Fibroblast of villous mesenchyme (primary cell): ENCODE measurements around the gene GOT1. TPM values are rescaled to one million over a fixed set of nuclear protein-coding genes. Genes with fewer than 3 reads are reported as not detected.

ENCODE experiments used
- DNase-seq: peaks from one replicate; pipeline ENCODE4 v3.0.0-alpha.2; 2010; ENCODE audit warnings: low read depth
- H3K4me3 ChIP-seq: 2 replicates; pipeline ENCODE4 v1.5.1; 2011; ENCODE audit warnings: low read depth, mild to moderate bottlenecking, low read length
- total RNA-seq: library from RNA; depleted of rRNA; stranded (reverse); fragments of >200 nt; gene quantifications from 2 replicates; pipeline ENCODE4 v1.2.3, GENCODE V29; 2012
- TF ChIP-seq, protein P1 (sequence below): IDR thresholded peaks from 2 replicates; pipeline ENCODE4 v1.5.1; 2012; ENCODE audit warnings: low read depth, mild to moderate bottlenecking, low read length; ENCODE audit not compliant: insufficient read depth

GOT1 gene
- total RNA-seq = 27.2 and 49.0 TPM in 2 replicates

DNA sequence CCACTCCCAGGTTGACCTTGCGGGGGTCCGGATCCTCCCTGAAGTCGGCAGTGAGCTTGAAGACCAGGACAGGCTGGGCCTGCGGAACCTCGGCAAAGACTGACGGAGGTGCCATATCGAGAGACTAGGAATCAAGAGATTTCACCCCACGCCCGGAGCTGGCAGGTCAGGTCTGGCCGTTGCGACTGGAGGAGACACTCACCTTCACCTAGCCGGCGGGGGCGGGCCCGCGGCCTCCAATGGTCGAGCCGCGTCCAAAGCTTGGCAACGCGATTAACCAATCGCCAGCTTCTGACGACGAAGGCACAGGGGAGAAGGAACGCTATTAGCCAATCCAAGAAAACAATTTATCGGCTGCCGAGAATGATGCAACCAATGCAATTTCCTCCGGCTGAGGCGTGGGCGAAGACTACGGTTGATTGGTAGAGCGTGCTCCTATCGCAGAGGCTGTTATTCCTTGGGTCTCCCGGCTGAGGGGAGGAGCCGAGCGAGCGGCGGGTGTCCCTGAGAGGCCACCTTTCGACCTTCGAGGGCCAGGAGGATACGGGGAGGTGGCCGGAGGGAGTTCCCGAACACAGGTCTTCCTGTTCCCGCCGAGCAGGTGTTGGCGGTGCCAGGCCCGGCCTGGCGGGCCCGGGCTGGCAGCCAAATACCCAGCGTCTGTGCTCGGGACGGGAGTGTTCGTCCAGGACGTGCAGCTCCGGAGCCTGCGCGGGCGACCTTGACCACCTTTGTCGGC is at the start of gene GOT1:
GOT1 (minus strand) TSS at position 174 of the 739 bp plus-strand sequence; CDS start at position 115, 59 bp downstream.
- DNase-seq = peak; percentile 99
- H3K4me3 ChIP-seq = peak within 1 kb of the TSS; percentile 99
- TF ChIP-seq, protein P1, sequence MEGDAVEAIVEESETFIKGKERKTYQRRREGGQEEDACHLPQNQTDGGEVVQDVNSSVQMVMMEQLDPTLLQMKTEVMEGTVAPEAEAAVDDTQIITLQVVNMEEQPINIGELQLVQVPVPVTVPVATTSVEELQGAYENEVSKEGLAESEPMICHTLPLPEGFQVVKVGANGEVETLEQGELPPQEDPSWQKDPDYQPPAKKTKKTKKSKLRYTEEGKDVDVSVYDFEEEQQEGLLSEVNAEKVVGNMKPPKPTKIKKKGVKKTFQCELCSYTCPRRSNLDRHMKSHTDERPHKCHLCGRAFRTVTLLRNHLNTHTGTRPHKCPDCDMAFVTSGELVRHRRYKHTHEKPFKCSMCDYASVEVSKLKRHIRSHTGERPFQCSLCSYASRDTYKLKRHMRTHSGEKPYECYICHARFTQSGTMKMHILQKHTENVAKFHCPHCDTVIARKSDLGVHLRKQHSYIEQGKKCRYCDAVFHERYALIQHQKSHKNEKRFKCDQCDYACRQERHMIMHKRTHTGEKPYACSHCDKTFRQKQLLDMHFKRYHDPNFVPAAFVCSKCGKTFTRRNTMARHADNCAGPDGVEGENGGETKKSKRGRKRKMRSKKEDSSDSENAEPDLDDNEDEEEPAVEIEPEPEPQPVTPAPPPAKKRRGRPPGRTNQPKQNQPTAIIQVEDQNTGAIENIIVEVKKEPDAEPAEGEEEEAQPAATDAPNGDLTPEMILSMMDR = no peak

DNA sequence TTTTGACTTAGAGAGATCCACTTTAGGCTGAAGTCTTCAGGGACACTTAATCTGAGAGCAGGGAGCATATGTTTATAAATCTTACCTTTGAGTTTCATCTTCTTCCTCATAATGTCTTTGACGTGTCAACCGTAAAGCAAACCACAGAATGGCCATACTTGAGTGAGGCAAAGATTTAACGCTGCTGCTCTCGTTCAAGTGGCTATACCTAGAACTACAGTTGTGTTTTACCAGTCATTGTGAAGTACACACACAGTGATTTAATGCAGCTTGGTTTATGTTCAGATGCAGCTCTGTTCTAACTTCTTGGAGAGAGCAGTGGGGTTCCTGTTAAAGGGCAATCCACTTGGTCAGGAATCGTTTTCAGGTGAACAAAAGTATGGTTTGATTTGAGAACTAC is 39.9 kb upstream of the GOT1 start:
- TF ChIP-seq, protein P1 = no peak
- H3K4me3 ChIP-seq = no peak overlapping the region
- DNase-seq = no peak

DNA sequence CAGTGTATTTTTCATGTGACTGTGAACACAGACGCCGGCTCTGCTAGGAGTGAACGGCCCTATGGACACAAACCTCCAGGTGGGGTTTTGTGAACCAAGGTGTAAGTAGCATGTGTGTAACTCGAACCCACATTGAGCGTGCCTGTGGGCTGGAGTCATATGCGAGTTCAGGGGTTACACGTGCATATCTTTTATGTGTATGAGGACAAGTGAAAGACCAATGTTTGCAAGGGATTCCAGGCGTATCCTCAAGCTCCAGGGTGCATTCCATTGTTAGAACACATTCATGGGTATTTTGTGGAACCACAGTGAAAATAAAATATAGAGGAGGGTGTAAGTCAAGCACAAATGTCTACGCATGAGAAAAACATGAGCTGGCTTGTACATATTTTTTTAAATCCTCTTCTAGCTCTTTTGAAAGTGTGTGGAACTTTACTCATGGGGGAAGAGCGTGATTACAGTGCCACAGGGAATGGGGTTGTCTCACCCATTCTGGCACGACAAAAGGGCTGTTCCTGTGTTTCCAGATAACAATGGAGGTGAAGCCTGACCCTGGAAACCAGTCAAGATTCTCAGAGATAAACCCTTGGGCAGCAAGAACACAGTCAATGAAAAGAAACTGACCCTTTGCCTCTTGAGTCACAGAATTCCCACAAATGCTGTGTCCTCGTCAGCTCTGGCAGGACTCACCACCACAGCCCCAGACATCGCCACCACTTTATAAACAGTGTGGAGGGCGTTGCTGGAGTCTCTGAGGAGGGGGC is 37.0 kb upstream of the GOT1 start:
- DNase-seq = no peak
- H3K4me3 ChIP-seq = no peak overlapping the region
- TF ChIP-seq, protein P1 = no peak

DNA sequence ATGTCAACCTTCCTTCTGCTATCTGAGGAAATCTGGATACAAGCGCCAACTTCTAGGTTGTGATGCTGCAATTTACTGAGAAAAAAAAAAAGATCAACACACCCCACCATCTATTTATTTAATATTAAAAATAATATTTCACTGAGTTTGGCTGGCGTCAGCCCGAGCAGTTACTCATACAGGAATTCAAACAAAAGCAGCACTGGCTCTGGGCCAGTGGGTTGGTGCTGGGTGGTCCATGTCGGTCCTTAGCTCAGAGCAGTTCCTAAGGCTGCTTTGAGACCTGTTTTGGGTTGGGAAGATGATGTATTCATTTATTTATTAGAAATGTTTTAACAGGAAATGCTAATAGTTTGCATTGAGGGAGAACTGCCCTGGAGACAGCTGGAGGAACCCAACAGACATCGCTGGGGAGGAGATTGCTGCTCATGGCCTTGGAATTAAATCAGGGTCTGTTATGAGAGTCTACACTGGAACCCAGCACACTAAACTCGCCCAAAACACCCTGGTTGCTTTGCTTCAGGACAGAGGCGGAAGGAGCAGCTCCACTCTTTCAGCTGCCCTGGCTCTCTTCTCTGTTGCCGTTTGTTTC is 36.3 kb upstream of the GOT1 start:
- DNase-seq = no peak

DNA sequence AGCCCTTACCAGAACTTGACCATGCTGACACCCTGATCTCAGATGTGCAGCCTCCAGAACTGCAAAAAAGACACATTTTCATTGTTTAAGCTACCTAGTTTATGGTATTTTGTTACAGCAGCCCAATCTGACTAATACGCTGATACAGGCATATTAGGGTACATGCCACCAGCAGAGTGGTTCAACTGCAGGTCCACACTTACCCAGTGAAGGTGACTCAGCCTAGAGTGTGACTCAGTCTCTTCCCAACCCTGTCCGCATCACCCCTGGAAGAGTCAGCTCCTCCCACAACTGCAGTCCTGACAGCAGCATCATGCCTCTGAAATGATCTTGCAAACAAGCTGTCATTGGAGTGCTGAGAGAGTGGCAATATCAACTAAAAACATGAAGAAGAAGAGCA is 30.8 kb upstream of the GOT1 start:
- TF ChIP-seq, protein P1 = no peak
- no peak overlapping the region for H3K4me3 ChIP-seq
- peak; percentile 25 for DNase-seq

More for the DNA sequence above, 36.3 kb upstream of the GOT1 start:
- TF ChIP-seq, protein P1 = no peak
- H3K4me3 ChIP-seq = no peak overlapping the region

DNA sequence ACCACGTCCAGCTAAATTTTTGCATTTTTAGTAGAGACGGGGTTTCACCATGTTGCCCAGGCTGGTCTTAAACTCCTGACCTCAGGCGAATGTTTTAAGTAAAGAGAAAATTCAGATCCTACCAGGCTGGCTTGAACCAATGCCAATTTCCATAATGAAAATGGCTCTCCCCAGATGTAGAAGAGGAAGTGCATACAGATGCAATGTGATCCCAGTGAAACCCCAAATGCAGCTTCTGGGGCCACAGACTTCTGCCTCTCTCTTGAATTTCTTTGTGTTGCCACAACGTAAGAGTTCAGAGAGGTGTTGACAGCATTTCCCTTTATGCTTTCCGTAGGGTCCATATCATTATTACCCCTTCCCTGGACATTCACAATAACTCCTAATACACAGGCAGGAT is 29.6 kb upstream of the GOT1 start:
- no peak for DNase-seq
- no peak overlapping the region for H3K4me3 ChIP-seq
- TF ChIP-seq, protein P1 = no peak
